Gastroesophageal sphincter (tissue), 4 donors: ENCODE results near the gene MMP28. TPM values are rescaled to one million over a fixed set of nuclear protein-coding genes. Genes with fewer than 3 reads are reported as not detected.
A peak's percentile ranks its signal among the peaks of the same experiment; 100 is the strongest.

Experiments used
- ATAC-seq: fragments of 150-250 bp; one replicate; pipeline ENCODE4 v1.9.1; 2016; ENCODE audit warnings: mild to moderate bottlenecking, moderate library complexity
- H3K27ac ChIP-seq, 4 donors: fragments of 200-600 bp; sonication (generic) in 3 of 4; 1 replicate in 3 of 4; 2 replicates in 1 of 4; pipeline ENCODE4 v1.5.1; 2016 to 2019
- H3K27me3 ChIP-seq: fragments of 200-600 bp; sonication (generic); one replicate; pipeline ENCODE4 v1.5.1; 2019
- H3K36me3 ChIP-seq, 2 donors: fragments of 200-600 bp; sonication (generic); one replicate each; pipeline ENCODE4 v1.5.1; 2019; ENCODE audit warnings: control low read depth in 1 of 2
- H3K4me1 ChIP-seq, 3 donors: fragments of 200-600 bp; sonication (generic); 1 replicate in 2 of 3; 2 replicates in 1 of 3; pipeline ENCODE4 v1.5.1; 2016 to 2019; ENCODE audit warnings: control low read depth in 2 of 3
- H3K4me3 ChIP-seq, 2 donors: fragments of 200-600 bp; sonication (generic); one replicate each; pipeline ENCODE4 v1.5.1; 2019; ENCODE audit warnings: mild to moderate bottlenecking in 1 of 2, moderate library complexity in 1 of 2
- H3K9me3 ChIP-seq, 3 donors: fragments of 200-600 bp; sonication (generic); one replicate each; pipeline ENCODE4 v1.5.1; 2017 to 2019; ENCODE audit warnings: control low read depth in 2 of 3
- CTCF ChIP-seq, 4 experiments: fragments of 200-600 bp in 2 of 4; fragments of 450-650 bp in 2 of 4; sonication (generic) in 1 of 4; IDR thresholded peaks; one replicate each; pipeline ENCODE4 v1.5.1; 2017 to 2019; ENCODE audit warnings: antibody characterized with exemption in 4 of 4, mild to moderate bottlenecking in 2 of 4, moderate library complexity in 2 of 4
- EP300 ChIP-seq: sonication (generic); formaldehyde crosslinking; IDR thresholded peaks from one replicate; pipeline ENCODE4 v1.6.1; 2017; ENCODE audit warnings: antibody characterized with exemption, mild to moderate bottlenecking
- POLR2A ChIP-seq, 2 donors: fragments of 450-650 bp; IDR thresholded peaks; one replicate each; pipeline ENCODE4 v1.6.1; 2017; ENCODE audit warnings: antibody characterized with exemption in 2 of 2, mild to moderate bottlenecking in 2 of 2, moderate library complexity in 1 of 2
- POLR2AphosphoS5 ChIP-seq: sonication (generic); formaldehyde crosslinking; IDR thresholded peaks from one replicate; pipeline ENCODE4 v1.6.1; 2017; ENCODE audit warnings: antibody characterized with exemption
- WGBS, 2 donors: methylation state at CpG; one replicate each; pipeline ENCODE4 v1.1.5; 2018; ENCODE audit warnings: low coverage in 1 of 2; 5-methylcytosine and 5-hydroxymethylcytosine counted together
- total RNA-seq, 4 donors: library from RNA; depleted of rRNA; stranded (reverse); fragments of >200 nt; gene quantifications; one replicate each; pipeline ENCODE4 v1.1.0, GENCODE V29; 2016

The MMP28 gene
- total RNA-seq, 4 donors from 2014 or later = 78.4 to 139 (median 97.3) TPM

GRCh38 chr17:35808962-35809854 is 13.8 kb upstream of the MMP28 start, which contains the start of gene TAF15:
TAF15 (plus strand) TSS chr17:35809484; CDS start chr17:35809570, 86 bp downstream.
- WGBS, 2 donors = 0% methylated on average over 5 to 10 of the region's 71 CpGs
- TF ChIP-seq POLR2AphosphoS5 = peak; percentile 99
- TF ChIP-seq CTCF (IDR thresholded peaks at IDR 0.05) = peak; percentile 74 to 77 (median 76)
- TF ChIP-seq POLR2A (IDR thresholded peaks at IDR 0.05) = peak; percentile 97 to 98
- TF ChIP-seq EP300 = no peak
- H3K4me3 ChIP-seq = peak within 1 kb of the TSS; percentile 86
- ATAC-seq = peak; percentile 97
- no peaks in the 10 kb centered on the region for H3K27me3 ChIP-seq
- H3K4me1 ChIP-seq = peaks cover 0 to 62% (median 12%) of the 10 kb centered on the region in 3 donors
- H3K36me3 ChIP-seq = no peaks in the 10 kb centered on the region
- H3K9me3 ChIP-seq = no peaks in the 10 kb centered on the region
- peak within 1 kb of the TSS; percentile 90 to 98 (median 96) for H3K27ac ChIP-seq

GRCh38 chr17:35808240-35808961 is 13.0 kb upstream of the MMP28 start:
- Histone ChIP-seq H3K4me1 (peaks cover 0 to 58% (median 15%) of the 10 kb centered on the region in 3 donors), H3K27me3 (no peaks in the 10 kb centered on the region), H3K36me3 (no peaks in the 10 kb centered on the region), H3K4me3 (peak overlapping the region; percentile 86), H3K9me3 (no peaks in the 10 kb centered on the region), H3K27ac (peak overlapping the region; percentile 90 to 98 (median 96))
- ATAC-seq = no peak
- TF ChIP-seq POLR2AphosphoS5 = no peak
- no peak for TF ChIP-seq POLR2A (IDR thresholded peaks at IDR 0.05)
- TF ChIP-seq EP300 = no peak
- TF ChIP-seq CTCF (IDR thresholded peaks at IDR 0.05) = no peak
- 31% methylated on average over 19 of the region's 19 CpGs for WGBS, 2 donors

GRCh38 chr17:35807371-35808144 is 12.1 kb upstream of the MMP28 start:
- no peak for TF ChIP-seq POLR2AphosphoS5
- TF ChIP-seq EP300 = no peak
- no peak for TF ChIP-seq POLR2A (IDR thresholded peaks at IDR 0.05)
- TF ChIP-seq CTCF (IDR thresholded peaks at IDR 0.05) = no peak
- Histone ChIP-seq H3K27ac (peak overlapping the region in 2 of 4 donors; percentile 97 to 98), H3K4me1 (peaks cover 0 to 49% (median 13%) of the 10 kb centered on the region in 3 donors), H3K9me3 (no peaks in the 10 kb centered on the region), H3K36me3 (no peaks in the 10 kb centered on the region), H3K27me3 (no peaks in the 10 kb centered on the region), H3K4me3 (no peak overlapping the region)
- no peak for ATAC-seq
- WGBS, 2 donors = 74 to 78% methylated on average over 5 to 7 of the region's 7 CpGs

GRCh38 chr17:35804658-35805192 is 9.3 kb upstream of the MMP28 start:
- Histone ChIP-seq H3K27me3 (no peaks in the 10 kb centered on the region), H3K4me1 (peaks cover 8 to 53% (median 28%) of the 10 kb centered on the region in 3 donors), H3K36me3 (no peaks in the 10 kb centered on the region), H3K4me3 (no peak overlapping the region), H3K9me3 (no peaks in the 10 kb centered on the region), H3K27ac (peak overlapping the region; percentile 57 to 76 (median 62))
- WGBS, 2 donors = 17 to 33% methylated on average over 1 of the region's 1 CpG
- peak; percentile 64 for TF ChIP-seq POLR2AphosphoS5
- TF ChIP-seq EP300 = no peak
- TF ChIP-seq CTCF (IDR thresholded peaks at IDR 0.05) = peak; percentile 80 to 99 (median 94)
- ATAC-seq = peak; percentile 60
